OCI-M2 (cell line): Measurements from ENCODE around the gene CTRB2.

Source experiments
- DNase-seq: peaks from one replicate; lab custom pipeline; 2025; ENCODE audit not compliant: unreplicated experiment; lab: John Stamatoyannopoulos, UW

CTRB2 gene

DNA sequence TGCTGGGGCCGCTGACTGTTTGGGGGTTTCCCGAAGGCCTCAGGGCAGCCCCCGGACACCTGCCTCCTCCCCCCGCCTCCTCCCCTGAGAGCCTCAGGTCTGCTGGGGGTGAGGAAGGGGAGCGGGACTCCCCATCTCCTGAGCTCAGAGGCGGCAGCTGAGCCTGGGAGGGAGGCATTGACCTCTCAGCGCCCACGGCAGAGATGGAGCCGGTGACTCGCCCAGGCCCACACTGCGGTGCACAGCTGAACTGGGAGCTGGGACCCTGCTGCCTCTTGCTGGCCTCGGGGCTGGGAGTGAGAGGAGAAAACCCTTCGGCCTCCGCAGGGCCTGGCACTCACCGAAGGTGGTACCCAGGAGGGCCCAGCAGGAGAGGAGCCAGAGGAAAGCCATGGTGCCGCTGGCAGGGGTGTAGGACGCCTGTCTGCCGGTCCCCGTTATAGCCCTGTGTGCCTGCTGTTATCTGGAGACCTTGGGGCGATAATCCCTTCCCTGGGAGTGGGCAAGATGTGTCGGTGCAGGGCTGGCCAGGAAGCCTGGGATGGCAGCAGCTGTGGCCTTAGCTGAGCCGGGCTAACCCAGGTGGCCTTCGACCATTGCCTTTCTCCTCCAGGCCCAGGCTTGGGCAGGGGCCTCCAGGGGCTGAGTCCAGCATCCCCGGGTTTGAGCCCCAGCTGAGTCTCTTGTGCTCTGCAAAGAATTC, at the start of gene CTRB2:
Gene CTRB2 (minus strand): TSS at position 413 of the 703 bp plus-strand sequence. CDS start 20 bp downstream, at position 393.
- no peak for DNase-seq

DNA sequence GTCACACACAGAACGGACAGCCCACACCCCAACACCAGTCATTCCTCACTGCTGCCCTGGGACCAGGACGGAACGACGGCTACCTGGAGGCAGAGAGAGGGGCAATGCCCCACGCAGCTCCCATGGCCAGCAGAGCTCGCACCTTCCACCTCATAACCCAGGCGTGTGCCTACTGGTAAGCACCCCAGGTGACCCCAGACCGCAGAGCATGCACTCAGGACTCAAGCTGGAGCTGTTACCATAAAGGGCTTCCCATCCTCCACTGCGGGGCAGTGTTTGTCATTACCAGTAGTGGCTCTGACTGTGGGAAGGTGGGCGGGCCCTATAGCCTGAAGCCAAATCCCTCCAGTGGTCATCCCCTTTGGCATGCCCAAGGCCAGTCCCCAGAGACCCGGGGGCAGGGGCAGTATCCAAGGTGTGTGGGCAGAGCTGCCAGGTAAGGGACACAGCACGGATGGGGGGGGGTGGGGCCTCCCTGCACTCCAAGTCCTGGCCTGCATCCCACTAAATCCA, 49.2 kb upstream of the CTRB2 start:
- no peak for DNase-seq

DNA sequence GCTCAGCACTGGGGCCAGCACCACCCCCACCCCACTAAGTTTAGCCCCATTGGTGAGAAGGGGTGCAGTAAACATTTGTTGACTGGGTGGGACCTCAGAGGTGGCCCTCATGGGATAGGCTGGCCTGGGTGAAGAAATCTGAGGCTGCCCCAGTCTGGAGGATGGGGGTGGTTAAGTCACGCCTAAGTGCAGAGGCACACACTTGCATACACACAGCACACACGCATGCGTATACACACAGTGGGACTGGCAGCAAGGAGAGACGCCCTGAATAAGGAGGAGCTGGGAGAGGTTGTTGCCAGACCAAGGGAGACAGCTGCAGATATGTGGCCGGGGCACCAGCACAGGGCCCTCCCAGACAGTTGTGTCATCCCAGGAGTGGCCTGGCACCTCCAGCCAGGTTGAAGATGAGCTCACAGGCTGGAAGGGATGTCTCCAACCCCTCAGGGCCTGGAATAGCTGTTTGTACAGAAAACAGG, 47.4 kb upstream of the CTRB2 start:
- no peak for DNase-seq

DNA sequence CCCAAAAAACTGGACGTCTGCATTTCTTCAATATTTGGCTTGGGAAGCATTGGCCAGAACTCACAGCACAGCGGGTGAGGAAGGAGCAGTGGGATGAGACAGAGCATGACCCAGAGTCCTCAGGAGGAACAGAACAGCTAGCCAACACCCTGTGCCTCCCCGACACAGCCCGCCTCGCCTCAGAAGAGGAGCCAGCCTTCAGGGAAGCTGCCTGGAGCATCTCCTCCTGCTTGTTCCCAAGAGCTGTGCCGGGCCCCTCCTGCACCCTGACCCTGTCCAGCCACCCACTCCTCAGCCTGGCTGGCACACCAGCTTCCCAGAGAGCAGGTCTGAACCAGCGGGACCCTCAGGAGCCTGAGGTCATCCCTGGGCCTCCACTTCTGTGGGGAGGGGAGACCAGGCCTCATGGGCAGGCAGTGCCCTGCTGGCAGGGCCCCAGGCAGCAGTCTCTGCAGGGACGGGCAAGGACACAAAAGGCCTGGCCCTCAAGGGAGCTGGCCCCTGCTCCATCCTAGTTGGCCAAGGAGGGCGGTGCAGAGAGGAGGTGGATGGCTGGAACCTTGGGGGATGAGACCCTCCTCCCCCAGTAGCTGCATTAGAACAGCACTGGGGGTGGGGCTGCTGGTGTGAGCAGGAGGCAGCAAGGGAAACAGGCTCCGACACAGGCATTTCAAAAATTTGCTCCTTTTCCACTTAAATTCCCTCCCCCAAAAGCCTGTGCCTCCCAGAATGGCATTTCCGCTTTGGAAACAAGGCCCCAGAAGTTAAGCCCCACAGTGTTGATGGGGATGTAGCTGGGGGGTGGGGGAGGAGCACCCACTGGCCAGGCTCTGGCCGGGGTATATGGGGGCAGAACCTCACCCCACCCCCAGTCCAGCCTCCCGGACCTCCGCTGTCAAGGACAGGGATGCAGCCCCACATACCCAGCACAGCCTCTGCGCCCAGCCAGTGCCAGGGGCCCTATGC, 46.3 kb upstream of the CTRB2 start:
- DNase-seq = no peak

DNA sequence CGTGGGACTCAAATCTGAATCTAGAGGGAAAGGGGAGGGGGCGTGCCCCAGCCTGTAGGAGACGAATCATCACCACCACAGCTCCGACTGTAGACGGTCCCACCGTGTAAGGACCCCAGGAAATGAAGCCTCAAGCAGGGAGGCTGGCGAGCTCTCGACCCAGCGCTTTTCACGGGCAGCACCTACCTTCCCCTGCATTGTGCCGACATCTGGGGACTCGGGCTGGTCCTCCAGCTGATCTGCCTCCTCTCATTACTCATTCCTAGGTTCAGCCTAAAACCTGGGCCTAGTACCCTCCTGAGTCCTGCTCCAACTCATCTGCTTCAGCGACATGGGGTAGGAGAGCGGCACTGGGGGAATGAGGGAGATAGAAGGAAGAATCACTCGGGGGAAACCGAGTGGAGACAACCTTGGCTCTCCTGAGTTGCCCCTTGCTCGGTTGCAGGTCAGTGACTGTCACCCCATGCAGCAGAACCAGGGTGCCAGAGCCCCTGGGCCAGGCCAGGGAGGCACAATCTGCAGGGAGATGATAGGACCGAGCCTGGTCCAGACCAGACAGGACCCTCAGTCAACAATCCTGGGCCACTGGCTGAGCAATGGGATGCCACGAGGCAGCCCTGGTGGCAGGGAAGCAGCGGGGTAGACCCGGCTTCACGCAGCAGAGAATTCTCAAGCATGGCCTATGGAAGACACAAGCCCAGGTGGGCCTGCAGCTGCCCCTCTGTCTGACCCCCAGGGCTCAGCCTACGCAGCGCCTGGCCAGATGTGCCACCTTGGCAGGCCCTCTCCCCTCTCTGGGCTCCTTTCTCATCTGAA, 45.3 kb upstream of the CTRB2 start:
- DNase-seq = no peak

DNA sequence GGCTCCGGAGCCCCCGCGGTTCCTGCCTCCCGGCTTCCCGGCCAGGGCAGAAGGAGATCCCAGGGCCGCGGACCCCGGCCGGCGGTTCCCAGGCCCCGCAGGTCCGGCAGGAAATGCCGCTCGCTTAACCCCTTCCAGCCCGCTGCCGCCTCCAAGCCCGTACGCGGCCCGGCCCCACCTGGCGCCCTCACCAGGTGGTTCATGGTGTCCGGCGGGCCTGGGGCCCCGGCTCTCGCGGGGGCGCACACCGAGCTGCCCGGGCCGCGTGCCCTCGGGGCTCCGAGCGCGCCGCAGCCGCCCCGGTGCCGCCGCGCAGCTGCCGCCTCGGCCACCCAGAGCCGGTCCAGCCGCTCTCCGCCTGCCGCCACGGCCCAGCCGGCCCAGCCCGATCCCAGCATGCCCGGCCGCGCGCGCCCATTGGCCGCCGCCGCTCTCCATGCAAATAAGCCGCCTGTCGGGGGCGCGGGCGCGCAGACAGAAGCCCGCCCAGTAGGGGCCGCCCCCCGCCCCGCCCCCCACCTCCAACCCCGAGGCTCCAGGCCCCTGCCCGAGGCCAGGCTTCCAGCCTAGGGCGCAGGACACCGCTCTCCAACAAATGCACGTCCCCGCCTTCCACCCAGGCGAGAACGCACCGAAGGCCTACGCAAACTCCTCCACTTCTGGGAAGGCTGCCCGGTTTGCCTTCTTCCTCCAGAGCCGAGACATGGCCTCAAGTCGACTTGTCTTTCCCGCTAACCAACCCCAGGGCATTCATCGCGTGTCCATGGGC, 44.5 kb upstream of the CTRB2 start, which contains the start of gene BCAR1:
Gene BCAR1 (minus strand): TSS at position 345 of the 769 bp plus-strand sequence. CDS start 142 bp downstream, at position 203.
- no peak for DNase-seq

DNA sequence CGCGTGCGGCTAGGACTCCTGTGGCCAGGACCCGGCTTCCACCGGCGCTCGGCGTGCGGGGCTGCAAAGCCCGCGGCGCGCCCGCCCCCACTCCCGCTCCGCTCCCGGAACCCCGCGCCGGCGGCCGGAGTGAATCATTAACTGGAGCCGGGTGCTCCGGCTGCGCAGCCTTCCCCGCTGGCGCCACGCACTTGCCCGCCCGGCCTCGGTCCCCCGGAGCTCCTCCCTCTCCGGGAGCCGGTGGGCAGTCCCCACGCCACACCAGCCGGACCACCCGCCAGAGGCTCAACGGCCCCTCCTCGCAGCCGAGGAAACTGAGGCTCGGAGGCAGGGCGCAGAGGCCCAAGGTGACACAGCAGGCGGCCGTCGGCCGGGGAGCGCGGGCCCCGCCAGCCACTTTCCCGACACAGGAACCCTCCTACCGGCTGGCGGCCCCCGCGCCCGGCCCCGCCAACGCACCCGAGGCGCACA, 43.9 kb upstream of the CTRB2 start:
- DNase-seq = no peak

DNA sequence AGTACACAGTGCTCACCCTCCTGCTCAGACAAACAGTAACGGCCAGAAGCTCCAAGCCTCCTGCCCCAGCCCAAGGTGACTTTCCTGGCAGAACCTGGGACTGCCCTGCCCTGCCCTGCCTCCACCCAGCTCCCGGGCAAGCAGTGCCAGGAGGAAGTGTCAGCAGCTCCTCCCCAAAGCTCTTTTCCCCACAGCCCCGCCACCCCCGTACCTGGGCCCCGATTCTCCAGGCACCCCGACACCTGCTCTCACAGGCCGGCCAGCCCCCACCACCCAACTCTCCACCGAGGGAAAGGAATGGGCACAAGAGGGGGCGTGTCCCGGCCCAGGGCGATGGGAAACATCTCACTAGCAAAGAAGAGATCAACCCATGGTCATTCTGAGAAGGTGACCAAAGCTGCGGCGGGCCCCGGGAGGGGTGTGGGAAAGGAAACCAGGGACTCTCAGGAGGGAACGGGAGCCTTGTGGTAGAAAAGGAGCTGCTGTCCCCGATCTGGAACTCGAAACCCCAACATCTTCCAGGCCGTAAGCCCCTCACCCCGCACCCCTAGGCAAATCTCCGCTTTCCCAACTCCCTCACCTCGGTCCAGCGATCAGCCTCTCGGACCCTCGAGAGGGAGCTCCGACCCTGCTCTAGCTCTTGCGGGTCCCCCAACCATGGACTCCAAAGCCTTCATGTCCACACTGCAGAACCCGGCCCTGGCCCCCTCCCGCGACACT, 43.3 kb upstream of the CTRB2 start:
- DNase-seq = no peak

DNA sequence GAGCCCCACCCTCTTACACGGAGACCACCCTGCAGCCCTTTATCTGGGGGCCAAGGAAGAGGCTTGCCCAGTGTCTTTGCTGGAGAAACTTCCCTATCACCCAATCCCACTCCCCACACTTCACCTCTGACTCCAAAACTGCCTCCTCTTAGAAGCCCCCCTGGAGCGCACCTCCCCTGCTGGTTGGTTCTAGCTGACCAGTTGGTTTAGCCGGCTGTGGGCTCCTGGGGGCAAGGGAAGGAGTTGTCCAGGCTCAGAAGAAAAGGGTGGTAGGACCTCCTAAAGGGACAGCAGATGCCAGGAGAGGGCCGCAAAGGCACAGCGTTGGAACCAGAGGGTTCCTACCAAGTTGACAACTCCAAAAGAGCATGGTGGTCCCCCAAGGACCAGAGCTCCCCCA, 42.5 kb upstream of the CTRB2 start:
- DNase-seq = no peak

DNA sequence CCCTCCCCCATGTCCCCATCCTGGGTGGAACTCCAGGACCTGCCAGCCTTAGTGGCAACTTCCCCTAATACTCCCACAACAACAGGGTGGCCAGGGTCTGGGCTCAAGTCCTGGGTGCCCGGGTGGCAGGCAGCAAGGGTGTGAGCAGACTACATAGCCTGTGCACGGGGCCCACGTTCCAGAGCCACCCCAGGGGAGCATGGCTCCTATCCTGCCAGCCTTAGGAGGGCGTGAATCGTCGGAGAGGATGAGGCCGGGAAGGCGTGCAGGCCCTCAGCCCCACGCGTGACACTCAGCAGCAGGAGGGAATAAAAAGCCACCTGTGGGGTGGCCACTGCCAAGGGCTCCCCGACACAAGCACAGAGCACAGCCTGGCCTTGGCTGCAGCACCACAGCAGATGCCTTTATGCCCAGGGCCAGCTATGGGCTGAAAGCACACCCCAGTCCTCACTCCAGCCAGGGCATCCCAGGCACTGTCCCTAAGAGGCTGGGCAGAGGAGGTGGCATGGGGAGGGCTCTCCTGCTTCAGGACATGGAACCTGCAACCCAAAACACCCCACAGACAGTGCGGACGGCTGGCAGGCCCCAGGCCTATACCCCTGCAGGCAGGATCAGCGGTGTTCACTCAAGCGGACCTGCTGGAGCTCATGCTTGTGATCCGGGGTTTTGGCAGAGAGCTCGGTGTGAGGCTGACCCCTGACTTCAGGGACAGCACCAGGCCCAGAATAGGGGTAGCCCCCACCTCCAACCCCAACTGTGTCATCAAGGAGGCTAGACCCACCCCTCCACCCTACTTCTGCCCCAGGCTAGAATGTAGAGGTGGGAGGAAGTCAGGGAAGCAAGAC, 41.8 kb upstream of the CTRB2 start:
- DNase-seq = no peak

DNA sequence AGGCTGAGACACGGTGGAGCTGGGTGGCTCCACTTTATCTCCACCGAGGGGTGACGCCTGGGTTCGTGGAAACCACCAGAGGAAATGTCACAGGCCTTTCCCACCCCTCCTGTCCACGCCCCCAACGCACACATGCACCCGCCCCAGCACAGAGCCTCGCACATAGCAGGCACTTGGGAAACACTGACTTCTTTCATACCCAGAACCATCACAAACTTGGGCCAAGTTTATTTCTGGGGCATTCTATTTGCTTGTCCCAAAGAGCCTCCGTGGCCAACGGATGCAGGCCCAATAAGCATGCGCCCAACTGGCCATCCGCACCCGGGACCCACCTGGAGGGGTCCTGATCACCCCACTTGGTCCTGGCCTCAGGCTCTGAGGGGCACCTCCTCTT, 41.2 kb upstream of the CTRB2 start:
- DNase-seq = no peak

DNA sequence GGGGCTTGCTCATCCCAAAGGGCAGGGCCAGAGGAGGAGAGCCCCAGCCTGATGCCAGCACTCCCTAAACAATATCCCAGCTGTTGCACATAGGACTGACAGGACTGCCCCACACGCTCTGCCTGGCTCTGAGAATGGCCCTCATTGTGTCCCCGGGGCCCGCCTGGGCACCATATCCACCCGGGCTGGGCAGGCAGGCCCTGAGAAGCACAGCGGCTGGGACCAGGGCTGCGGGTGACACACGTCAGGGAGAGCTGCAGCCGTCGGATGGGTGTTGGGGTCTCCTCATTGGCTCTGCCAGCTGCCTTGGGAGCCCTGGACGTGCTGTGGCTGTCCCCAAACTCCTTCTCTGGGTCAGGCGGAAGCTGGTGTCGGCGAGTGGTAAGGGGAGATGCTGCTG, 40.3 kb upstream of the CTRB2 start:
- DNase-seq = no peak

DNA sequence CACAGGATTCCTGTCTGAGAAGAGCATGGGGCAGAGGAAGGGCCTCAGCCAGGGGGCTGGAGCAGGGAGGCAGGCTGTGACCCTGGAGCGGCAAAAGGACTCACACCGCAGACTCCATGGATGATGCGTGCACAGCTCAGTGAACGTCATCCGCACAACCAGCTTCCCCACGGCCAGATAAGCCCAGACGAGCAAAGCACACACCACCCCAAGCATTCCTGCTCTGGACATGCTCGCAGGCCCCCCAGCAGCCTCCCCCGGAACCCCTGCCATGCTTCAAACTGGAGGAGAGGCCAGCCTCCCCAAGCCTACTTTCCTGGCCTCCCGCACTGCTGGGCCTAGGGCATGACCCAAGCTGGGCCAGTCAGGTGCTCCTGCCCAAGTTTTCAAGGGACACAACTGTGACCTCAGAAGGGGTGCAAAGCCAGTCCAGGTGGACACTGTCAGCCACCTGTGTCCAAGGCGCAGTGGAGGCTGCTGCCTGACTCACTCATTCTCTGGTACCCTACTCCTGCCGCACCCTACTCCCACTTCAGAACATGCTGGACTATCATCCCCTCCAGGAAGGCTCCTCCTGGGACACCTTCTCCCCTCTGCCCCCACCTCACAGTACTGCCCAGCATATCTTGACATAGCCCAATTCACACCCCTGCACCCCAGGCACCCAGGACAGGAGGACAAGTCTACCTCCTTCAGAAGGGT, 39.7 kb upstream of the CTRB2 start:
- no peak for DNase-seq

DNA sequence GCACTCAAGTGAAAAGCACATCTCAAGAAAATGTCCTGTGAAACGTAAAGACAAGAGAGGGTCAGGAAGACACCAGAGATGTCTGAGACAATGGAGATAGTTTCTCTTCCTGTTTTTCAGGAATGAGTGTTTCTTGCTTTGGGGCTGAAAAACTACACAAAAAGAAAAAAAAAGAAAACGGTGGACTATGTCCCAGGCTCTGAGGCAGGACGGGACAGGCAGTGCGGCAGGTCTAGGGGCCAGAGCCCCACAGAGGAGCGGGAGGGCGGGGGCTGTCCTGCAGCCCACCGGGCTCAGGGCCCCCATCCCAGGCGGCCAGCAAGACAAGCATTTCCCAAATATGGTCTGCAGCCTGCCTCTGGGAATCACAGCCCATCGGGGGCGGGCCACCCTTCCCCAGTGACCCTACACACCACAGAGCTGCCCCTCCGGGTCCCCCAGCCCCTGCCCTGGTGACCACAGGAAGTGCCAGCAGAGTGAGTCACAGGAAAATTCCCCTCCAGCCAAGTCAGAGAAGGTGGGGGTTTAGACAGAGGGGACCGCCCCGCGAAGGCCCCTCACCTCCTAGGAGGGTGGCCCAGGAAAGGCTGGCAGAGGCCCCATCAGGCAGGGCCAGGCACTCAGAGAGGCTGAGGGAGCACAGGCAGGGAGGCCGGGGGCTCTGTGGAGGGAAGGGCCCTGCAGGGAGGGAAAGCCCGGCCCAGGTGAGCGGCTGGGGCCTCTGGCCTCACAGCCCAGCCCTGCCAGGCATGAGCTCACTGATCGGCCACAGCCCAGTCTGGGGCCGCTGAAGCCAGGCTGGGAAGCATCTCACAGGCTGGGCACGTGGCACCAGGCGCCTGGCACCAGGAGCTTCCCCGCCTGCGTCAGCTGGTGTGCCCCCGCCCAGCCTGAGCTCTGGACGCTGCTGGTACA, 38.1 kb upstream of the CTRB2 start:
- DNase-seq = no peak

DNA sequence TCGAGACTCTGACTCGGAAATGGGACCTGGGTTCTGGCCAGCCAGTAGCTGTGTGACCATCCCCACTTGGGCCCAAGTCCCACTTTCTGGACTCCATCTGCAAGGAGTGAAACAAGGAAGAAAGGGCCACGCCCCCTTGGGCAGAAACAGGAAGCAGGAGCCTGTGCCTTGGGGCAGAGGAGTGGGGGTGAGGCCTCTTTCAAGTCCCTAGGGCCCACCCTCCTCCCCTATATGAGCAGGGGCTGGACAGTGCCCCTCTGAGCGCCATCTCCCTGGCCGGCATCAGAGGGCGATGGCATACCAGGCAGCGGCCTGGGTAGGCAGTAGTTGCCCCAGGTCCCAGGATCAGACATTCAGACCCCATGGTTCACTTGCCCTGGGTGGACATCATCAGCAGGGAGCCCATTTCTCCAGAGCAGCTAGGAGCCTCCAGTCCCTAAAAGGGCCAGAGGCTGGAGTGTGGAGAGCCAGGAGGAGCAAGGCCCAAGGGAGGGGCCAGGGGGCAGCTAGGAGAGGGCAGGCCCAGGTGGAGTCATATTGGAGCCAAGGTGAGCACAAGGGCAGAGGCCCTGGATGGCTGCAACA, 37.4 kb upstream of the CTRB2 start:
- no peak for DNase-seq

DNA sequence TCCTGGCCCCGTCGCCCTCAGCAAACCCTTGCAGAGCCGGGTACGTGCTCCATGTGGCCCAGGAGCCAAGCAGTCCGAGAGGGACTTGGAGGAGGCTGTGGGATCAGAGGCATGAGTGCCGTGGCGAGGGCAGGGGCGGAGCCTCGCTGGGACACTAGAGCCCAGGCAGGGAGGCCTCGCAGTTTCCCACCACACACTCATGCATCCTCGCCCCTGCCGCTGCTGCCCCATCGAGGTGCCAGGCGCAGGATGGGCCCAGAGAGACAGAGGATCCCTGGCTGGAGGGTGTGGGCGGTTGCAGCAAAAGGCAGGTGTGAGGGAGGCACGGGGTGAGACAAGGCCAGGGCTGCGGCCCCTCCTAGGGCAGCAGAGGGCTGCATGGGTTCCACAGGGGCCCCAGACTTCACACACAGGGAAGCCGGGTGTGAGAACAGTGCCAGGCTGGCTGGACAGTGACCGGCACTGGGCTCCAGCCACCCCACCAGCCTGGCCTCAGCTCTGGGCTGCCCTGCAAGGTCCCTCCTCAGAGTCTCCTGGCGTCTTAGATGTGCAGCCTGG, 36.8 kb upstream of the CTRB2 start:
- no peak for DNase-seq
